ENCODE data around the gene TEX12.
"Not testable (repeated sequence)": the region's sequence is repeated elsewhere in the genome, so short reads cannot be mapped to it uniquely, and the experiment has no call there.

The TEX12 gene

DNA sequence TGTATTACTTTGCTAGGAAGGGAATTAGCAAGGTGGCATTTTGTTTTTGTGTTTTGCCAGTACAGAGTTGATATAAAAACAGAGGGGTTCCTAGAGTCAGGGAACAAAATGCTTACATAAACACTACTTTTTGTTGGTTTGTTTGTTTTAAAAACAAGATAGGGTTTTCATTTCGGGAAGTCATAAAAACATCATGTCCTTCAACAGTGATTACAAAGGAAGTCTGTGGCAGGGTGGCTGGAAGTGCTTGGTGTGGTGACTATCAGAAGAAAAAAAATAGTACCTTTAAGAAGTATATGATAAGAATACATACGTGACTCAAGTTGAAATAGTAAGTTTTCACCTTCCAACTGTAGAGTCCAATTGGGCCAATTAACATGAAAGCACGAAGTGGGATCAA lies 2.1 kb upstream of the TEX12 start:
- no peak for DNase-seq (ENCODE audit: low spot score)

DNA sequence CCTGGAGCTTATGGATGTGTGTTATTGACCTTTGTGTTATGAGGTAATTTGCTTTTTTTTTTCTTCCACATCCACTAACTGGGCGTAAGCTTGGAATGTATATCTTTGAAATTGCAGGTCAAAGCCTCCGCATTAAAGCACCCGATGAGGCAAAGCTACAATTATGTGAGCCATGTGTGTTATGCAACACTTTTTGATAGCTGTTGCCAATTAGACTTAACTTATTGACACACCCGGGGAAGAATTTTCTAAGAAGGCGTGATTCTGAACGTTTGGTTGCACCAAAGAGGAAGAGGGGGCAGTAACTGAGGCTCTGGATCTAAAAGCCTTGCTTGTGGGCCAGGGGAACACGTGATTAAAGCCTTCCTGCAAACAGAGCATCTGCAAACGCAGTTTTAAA lies 610 bp upstream of the TEX12 start:
- DNase-seq (ENCODE audit: low spot score): no peak

DNA sequence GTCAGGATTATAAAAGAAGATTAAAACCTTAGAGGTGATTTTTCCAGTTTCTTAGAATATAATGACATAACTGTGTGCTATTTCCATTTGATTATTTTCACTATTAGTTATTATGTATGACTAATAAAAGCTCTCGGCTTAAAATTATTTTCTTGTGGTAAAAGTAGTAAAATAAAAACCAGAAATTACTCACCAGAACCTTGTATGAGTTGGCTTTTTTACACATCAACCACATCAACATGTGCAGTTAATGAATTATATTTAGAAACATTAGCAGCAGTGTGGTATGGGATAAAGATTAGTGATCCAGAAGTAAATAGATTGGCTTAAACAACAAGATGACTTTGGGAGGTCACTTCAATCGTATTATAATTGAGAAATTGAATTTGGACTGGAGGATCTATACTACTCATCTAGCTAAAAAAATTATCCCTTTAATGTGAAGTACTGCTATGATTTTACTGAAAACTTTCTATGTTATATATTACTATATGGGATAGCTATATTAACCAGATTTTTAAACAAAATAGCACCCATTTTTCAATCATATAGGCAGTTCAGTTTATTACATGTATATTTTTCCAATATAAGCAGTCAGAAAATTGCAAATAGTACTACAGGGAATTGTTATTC lies 5.3 kb downstream of the TEX12 start:
- no peak for DNase-seq (ENCODE audit: low spot score)

DNA sequence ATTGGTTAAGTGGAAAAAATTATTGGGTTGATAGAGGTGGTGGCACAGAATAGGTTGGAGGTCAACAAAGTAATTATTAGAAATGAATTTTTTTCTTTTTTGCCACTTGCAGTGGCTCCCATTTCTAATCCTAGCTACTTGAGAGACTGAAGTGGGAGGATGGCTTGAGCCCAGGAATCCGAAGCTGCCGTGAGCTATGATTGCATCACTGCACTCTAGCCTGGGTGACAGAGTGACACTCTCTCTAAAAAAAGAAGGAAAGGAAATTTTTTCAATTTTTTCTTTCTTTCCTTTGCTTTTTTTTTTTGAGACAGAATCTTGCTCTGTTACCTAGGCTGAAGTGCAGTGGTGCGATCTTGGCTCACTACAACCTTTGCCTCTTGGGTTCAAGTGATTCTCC lies 6.0 kb downstream of the TEX12 start:
- DNase-seq (ENCODE audit: low spot score): no peak

DNA sequence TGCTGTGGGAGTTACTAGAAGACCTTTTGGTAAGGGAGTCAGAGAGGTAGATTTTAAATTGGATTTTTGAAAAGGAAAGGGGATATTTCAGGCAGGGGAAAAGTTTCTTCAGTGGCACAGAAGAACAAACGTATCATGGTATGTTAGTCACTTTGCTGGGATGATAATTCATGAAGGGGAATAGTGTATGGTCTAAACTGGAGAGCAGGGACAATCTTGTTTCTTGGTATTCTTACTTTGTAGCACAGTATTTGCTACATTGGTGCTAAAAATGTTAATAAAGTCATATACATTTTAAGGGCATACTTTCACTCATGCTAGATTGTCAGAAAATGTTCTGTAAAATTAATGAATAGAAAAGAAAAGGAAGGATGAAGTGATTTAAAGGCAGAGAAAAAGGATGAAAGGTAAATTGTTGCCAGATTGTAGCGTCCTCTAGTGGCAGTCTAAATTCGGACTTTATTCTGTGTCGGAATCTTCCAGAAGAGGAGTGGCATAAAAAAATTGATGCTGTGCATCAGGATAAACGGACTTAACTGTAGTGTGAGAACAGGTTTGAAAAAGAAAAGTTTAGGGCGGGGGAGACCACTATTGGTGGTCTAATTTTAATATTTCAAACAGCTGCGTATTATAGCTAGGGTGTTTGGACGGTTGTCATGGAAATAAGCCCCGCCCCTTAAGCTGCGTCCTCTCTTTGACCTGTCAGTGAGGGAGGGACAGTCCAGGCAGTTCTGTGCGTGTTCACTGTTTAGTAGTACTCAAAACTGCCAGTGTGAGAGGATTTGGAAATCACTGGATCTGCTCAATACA lies 7.8 kb downstream of the TEX12 start, which contains the start of gene BCO2:
Gene BCO2 (plus strand): TSS at position 724 of the 810 bp plus-strand sequence. CDS start 90 bp downstream, outside the sequence.
- peak; percentile 63 for DNase-seq (ENCODE audit: low spot score)

DNA sequence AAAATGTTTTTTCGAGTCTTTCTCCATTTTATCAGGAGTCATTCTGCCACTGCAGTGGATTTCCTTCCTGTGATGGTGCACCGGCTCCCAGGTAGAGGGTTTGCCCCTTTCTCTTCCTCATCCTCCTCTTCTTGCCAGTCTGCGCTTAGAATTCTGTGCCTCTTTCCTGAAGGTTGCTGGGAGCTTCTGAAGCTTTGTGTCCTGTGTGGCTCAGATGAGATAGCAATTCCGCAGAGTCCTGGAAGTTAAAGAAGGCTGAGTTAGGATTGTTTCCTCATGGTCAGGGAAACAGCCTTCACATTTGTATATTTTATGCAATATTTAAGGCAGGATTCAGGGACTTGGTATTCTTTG lies 8.4 kb downstream of the TEX12 start:
- no peak for DNase-seq (ENCODE audit: low spot score)

DNA sequence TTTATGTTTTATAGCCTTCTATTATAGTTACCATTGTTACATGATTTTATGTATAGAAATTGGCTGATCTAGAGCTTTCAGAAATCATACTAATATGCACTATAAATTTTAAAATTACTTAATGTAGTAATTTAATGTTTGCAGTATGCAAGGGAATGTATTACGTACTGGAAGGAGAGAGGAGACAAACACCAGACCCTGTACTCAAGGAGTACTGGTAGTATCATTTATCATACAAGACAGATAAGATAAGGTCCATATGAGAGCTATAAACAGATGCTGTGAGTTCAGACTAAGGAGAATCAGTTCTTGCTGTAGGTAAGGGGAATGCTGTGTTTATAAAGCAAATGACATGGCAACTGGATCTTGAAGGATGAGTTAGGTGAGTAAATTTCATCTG lies 8.9 kb downstream of the TEX12 start:
- no peak for DNase-seq (ENCODE audit: low spot score)

DNA sequence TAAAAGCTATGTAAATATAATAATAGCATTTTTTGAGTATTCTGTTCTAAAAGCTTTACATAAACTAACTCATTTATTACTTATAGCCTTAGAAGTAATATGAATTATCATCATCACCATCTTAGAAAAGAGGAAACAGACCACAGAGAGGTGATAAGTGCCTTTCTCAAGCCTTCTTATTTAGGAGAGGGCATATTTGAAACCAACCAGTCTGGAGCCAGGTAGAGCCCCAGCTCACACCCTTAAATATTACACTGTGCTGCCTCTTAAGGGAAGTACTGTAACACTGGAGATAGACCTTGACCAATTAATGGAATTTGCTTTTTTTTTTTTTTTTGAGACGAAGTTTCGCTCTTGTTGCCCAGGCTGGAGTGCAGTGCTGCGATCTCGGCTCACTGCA lies 10.4 kb downstream of the TEX12 start:
- no peak for DNase-seq (ENCODE audit: low spot score)

DNA sequence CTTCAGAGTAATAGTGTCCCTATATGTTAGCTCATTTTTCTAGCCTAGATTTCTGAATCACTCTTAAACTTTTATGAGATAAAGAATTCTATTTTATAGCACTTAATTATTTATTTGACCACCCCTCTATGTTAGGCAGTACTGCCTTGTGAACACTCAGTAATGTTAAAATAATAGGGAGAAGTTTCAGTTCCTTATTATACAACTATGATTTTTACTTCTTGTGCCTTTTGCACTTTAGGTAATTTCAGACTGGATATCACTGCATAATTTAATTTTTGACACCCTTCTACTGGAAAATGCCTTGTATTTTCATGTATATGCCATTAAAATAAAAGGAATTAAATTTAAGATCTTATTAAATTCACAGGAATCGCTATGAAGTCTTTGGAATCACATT lies 11.3 kb downstream of the TEX12 start:
- no peak for DNase-seq (ENCODE audit: low spot score)

DNA sequence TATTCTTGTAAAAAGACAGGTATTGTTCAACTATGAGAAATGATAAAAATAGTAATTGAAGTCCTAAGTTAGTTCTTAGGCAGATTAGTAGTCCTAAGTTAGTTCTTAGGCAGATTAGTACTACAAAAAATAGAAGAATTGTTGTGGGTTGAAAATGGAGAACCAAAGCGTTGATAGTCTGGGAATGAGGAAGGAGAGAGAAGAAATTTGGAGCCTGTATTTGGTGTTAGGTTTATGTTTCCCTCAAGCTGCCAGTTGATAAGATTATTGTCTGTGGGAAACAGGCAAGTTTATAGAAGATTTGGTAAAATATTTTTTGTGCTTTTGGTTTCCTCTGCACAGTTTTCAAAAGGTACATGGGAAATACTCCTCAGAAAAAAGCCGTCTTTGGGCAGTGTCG lies 11.8 kb downstream of the TEX12 start:
- no peak for DNase-seq (ENCODE audit: low spot score)

DNA sequence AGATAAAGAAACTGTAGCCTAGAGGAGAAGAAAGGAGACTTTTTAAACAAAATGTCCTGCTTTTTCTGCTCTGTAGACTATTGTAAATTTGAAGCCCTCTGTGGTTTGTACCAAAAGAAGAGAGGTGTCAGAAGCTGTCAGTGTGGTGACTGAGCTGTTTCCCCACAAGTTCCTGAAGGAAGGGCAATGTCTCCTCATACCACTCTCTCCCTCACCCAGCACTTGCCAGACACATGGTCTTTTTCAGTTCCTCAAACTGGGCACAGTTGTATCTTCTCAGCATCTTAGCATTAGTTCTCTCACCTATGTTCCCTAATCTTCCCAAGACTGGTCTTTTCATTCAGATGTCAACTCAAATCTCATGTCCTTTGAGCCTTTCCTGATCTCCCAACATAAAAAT lies 12.4 kb downstream of the TEX12 start:
- DNase-seq (ENCODE audit: low spot score): no peak

DNA sequence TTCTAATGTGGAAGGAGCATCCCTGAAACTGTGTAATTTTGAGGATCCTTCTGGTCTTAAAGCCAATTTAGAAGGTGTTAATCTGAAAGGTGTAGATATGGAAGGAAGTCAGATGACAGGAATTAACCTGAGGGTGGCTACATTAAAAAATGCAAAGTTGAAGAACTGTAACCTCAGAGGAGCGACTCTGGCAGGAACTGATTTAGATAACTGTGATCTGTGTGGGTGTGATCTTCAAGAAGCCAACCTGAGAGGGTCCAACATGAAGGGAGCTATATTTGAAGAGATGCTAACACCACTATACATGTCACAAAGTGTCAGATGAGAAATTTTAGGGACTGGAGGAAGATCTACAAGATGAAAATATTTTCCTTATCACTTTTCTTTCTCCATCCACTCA lies 15.7 kb downstream of the TEX12 start:
- no peak for DNase-seq (ENCODE audit: low spot score)

DNA sequence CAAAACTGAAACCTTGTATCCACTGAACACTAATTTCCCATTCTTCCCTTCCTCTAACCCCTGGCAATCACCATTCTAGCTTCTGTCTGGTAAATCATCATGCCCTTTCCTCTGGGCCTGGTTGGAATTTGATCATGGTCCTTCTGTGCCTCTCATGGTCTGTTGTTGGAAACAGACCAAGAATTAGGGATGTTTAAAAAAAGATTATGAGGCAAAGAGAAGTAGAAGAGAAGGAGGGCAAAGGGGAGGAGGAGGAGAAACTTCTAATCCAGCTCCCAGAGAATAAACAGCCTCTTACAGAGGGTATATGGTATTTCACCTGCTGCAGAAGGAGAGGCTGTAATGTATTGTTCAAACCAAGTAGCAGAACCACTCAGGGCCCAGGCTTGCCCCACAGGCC lies 18.7 kb downstream of the TEX12 start:
- no peak for DNase-seq (ENCODE audit: low spot score)

DNA sequence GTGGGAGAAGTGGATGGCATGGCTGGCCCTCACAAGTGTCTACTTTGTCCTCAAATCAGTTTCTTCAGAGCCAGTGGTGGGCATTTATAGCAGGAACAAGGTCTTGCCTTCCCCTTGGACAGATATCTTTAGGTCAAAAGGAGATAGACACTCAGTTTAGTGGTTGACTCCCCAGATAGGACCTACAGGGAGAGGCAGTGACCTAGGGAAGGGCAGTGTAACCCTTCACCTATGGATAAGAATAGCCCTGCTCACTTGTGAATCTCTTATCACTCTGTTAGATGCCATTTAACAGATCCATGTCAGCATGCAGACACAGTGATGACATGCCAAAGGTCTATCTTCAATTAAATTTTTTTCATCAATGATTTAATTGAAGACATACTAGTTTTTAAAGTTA lies 19.1 kb downstream of the TEX12 start:
- DNase-seq (ENCODE audit: low spot score): no peak

DNA sequence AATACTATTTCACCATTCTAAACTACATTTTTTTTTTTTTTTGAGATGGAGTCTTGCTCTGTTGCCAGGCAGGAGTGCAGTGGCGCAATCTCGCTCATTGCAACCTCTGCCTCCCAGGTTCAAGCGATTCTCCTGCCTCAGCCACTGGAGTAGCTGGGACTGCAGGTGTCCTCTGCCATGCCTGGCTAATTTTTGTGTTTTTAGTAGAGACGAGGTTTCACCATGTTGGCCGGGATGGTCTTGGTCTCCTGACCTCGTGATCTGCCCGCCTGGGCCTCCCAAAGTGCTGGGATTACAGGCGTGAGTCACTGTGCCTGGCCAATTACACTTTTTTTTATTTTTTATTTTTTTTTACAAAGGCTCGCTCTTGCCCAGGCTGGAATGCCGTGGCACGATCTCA lies 27.9 kb downstream of the TEX12 start:
- DNase-seq (ENCODE audit: low spot score): not testable (repeated sequence)

DNA sequence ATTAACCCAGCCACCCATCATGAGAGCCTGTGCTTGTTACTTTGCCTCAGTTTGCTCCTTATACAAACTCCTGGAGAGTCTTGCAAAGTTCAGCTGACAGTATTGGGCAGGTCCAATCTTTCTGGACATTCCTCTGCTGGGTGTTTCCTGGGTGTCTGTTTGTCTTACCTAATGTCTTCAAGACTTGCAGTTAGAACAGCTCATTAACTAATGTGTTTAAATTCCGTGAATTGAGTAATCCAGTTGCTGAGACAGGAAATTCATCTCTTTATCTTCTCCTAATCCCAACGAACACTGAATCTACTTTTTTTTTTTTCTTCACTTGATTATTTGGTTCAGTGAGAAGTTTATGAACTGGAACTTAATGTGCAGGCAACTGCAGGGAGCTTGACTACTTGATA lies 28.8 kb downstream of the TEX12 start:
- no peak for DNase-seq (ENCODE audit: low spot score)

DNA sequence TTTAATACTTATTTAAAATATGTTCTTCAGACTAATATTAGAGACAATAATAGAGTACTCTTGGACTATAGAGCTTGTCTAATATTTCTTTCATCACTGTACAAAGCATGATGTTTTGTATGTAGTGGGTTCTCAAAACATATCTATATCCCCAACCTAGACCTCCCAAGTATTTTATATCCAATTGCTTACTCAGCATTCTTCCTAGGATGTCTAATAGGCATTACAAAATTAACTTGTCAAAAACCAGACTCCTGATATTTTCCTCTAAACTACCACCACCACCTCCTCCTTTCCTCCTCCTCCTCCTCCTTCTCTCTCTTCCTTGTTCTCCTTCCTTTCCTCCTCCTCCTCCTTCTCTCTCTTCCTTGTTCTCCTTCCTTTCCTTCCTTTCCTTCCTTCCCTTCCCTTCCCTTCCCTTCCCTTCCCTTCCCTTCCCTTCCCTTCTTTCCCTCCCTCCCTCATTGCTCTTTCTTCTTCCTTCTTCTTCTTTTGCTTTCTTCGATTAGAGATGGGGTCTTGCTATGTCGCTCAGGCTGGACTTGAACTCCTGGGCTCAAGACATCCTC lies 29.4 kb downstream of the TEX12 start:
- no peak for DNase-seq (ENCODE audit: low spot score)

DNA sequence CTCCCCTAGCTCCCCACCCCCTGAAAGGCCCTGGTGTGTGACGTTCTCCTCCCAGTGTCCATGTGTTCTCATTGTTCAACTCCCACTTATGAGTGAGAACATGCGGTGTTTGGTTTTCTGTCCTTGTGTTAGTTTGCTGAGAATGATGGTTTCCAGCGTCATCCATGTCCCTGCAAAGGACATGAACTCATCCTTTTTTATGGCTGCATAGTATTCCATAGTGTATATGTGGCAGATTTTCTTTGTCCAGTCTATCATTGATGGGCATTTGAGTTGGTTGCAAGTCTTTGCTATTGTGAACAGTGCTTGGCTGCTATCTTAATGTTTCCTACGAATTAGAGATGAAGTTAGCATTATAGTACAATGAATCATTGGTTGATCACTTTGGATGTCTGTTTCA lies 31.9 kb downstream of the TEX12 start:
- DNase-seq (ENCODE audit: low spot score): not testable (repeated sequence)

DNA sequence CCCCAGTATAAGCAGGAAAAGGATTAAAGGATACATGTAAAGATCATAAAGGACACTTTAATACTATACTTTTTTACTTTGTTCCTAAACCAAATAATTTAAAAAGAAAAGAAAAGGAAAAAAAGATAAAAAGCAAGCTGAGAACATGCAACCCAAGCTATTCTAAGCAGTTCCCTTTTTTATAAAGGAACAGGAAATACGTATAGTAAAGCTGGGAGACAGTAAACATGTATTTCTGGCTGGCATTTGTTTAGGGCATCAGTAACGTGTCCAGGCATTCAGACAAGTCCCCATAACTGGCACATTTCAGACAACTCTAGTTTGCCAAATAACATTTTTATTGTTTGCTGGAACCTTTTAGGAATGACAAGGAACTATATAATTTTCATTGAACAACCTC lies 33.1 kb downstream of the TEX12 start:
- no peak for DNase-seq (ENCODE audit: low spot score)

DNA sequence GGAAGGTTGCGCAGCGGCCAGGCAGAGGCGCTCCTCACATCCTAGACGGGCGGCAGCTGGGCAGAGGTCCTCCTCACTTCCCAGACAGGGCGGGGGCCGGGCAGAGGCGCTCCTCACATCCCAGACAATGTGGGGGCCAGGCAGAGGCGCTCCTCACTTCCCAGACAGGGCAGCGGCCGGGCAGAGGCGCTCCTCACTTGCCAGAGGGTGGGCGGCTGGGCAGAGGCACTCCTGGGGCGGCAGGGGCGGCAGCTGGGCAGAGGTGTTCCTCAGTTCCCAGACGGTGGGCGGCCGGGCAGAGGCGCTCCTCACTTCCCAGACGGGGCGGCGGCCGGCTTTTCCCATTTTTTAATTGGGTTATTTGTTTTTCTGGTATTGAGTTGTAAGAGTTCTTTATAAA lies 38.9 kb downstream of the TEX12 start:
- DNase-seq (ENCODE audit: low spot score): no peak

DNA sequence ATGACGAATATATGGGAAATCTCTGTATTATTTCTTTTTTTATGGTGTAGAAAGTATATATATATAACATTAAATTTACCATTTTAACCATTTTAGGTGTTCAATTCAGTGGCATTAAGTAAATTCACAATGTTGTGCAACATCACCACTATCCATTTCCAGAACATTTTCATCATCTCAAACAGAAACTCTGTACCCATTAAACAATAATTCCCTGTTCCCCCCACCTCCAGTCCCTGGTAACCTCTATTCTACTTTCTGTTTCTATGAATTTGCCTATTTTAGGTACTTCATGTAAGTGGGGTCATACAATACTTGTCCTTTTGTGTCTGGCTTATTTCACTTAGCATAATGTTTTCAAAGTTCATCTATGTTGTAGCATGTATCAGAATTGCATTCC lies 43.7 kb downstream of the TEX12 start:
- no peak for DNase-seq (ENCODE audit: low spot score)

DNA sequence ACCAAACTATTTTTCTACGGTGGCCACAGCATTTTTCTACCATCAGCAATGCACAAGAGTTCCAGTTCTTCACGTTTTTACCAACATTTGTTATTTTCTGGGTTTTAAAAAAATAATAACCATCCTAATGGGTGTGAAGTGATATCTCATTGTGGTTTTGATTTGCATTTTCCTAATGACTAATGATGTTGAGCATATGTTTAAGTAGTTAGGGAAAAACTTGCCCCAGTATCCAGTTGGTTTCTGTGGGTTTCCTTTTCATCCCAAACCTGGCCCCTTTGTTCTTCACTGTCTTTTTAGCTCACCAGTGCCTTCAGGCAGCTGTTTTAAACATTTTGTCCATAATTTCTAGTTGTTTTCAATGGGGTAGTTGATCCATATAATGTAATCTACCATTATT lies 44.4 kb downstream of the TEX12 start:
- no peak for DNase-seq (ENCODE audit: low spot score)

DNA sequence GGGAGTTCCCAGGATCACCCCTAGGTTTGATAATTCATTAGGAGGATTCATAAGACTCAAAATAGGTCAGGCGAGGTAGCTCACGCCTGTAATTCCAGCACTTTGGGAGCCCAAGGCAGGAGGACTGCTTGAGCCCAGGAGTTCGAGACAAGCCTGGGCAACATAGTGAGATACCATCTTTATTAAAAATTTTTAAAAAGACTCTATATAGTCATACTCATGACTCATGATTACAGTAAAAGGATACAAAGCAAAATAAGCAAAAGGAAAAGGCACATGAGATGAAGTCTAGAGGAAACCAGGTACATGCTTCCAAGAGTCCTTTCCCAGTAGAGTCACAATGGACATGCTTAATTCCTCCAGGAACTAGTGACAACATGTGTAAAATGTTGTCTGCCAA lies 45.1 kb downstream of the TEX12 start:
- DNase-seq (ENCODE audit: low spot score): no peak

DNA sequence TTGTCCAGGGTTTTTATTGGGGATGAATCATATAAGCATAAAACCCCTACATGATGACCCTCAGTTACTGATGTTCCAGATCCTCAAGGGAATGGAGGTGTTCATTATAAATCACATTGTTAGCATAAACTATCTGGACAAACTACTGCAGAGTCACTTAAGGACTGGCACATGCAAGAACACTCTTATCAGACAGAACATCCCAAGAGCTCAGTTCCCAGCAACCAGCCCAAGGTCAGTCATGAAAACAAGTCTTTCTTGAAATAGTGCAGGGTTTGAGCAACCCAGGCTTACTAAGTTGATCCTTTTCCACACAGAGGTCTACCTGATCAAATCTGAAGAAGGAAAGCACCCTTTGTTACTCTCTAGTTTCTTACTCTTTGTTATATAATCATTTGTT lies 45.5 kb downstream of the TEX12 start:
- DNase-seq (ENCODE audit: low spot score): no peak
